Kasumi-1 (cell line): ENCODE results near the gene STIM2.

Experiments
- DNase-seq, 2 experiments: peaks; one replicate each; lab custom pipeline; 2025; lab: John Stamatoyannopoulos, UW

STIM2 gene

GRCh38 chr4:26900765-26901164 is 40.1 kb downstream of the STIM2 start:
- peak in 1 of 2 experiments; percentile 20 for DNase-seq

DNA sequence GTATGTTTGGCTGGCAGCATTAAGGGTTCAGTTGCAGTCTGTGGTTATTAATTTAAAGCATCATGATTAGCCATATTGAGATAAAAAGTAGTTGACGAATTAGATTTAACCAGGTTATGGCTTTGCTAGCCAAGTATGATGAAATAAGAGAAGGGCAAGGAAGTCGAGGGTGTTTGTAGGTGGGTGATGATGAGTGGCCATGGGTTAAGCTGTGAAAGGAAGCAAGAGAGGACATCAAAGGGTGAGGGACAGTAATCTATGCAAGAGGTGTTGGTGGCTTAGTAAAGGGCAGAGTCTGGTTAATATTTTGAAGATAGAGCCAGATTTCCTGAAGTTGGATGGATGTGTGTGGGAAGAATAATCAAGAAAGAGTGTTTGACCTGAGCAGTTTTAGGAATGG is 44.5 kb downstream of the STIM2 start:
- DNase-seq, result no peak

- no peak for DNase-seq
These were observed 47.3 kb downstream of the STIM2 start for GRCh38 chr4:26907731-26908599.

DNA sequence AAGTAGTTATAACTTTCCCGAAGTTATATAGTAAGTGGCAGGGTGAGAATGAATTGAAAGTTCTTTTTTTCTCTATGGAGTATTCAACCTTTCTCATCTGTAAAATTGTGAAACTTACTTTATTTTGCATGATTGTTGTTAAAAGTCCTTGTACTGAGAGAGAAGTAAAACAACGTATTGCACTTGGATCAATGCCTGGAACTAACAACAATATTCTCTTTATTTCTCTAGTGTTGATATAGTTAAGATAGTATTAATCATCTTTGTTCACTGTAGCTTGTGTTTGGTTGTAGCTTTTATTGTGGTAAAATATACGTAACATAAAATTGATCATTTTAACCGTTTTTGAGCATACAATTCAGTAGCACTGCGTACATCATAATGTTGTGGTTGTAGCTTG is 48.7 kb downstream of the STIM2 start:
- no peak for DNase-seq

DNA sequence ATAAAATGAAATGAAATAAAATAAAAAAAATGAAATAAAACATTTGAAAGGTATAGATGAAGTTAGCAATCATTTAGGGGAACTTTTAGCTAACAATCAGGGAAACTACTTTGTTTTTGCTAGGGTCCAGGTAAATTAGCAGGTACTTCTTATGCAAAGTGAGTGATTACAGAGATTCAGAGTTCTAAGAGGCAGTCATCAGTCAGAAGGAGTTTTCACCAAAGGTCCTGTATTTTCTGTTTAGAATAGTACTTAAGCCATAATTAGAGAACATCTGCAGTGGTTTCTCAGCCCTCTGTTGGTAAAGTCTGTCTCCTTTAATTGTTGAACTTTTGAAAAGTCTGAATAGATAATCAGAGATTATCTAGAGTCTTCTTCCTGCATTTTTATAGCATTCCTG is 50.6 kb downstream of the STIM2 start:
- DNase-seq, result no peak

GRCh38 chr4:26912069-26912468 is 51.4 kb downstream of the STIM2 start:
- no peak for DNase-seq

DNA sequence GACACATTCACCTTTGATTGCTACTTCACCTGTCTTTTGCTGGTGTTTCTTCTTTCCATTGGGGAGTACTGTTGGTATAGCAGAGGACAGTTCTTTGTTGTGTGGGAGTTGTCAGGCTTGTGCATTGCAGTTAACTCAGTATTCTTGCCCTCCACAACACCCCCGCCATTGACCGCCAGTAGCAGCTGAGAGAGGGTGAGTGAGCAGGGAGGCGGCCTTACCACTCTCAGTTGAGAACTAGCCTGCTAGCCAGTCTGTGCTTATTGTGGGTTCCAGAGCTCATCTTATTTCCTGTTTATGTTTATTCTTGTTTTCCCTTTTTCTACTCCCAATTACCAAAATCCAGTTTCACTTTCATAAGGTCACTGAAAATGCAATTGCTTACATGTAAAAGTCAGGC is 52.2 kb downstream of the STIM2 start:
- no peak for DNase-seq

GRCh38 chr4:26916195-26916594 is 55.6 kb downstream of the STIM2 start:
- peak; percentile 48 to 53 for DNase-seq

DNA sequence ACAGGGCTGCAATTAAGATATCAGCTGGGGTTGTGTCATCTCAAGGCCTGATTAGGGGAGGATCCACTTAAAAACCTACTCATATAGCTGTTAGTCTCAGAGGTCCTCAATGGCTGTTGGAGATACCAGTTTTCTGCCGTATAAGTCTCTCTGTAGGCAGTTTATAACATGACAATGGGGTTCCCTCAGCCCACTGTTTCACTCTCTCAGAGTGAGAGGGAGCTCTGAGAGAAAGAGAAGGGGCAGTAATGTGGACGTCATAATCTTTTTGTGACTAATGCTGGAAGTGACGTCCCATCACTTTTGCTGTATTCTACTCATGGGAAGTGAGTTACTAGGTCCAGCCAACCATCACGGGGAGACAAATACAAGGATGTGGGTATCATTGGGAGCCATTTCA is 70.3 kb downstream of the STIM2 start:
- DNase-seq, result no peak

DNA sequence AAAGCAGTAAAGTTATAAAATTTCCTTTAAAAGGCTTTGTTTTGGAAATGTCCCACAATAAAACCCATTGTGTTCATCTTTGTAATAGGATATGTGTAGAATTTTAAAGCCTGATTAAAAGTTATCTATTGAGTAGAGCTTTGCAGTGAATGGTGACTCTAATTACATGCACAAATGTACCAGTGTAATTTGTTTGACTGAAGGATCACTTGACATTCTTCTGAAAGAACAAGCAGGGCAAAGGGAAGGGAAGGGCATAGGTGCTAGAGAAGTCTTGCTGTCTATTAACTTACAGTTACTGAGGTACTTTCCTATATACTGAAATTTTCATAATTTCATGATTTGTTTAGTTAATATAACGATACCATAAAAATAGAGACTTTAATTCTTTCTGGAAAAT is 70.8 kb downstream of the STIM2 start:
- no peak for DNase-seq

GRCh38 chr4:26931966-26932365 is 71.3 kb downstream of the STIM2 start:
- DNase-seq, result no peak

GRCh38 chr4:26935397-26935796 is 74.8 kb downstream of the STIM2 start:
- no peak for DNase-seq

- DNase-seq, result no peak
These were observed 75.8 kb downstream of the STIM2 start for GRCh38 chr4:26936284-26937065.

- peak; percentile 52 to 66 for DNase-seq
These were observed 76.5 kb downstream of the STIM2 start for GRCh38 chr4:26937139-26937538.

- DNase-seq, result no peak
These were observed 76.9 kb downstream of the STIM2 start for GRCh38 chr4:26937567-26937966.

DNA sequence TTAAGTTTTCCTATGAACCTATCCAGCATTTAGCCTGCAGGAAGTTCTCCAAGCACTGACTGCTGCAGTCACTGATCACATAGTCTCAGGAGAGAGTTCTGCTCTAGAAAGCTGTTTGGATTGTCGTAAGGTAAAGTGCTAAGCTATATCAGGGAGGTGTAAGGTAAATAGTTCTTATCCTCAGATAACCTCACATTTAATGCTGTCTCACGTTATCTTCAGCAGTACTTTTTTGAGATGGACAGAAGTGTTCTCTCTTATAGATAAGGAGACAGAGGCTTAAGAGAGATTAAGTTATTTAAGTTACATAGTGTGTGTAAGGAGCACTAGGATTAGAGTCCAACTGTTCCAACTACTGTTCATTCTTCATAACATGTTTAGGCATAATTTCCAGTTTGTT is 77.9 kb downstream of the STIM2 start:
- no peak for DNase-seq

DNA sequence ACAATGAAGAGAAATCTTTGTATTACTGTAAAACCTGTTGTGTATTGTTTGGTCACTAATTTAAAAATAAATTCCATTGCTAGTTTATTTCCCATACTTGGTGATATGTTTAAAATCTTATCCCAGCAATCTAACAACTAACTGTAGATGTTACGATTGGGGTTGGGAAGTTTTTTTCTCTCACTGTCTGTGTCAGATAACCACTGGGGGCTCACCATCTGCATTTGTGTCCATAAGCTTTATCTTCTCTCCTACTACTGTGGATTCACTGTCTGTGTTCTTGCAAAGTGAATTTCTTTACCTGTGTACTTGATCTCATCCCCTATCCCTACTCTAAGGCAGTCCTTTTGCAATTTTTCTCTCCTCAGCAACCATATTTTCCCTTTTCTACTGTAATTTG is 81.3 kb downstream of the STIM2 start:
- no peak for DNase-seq

DNA sequence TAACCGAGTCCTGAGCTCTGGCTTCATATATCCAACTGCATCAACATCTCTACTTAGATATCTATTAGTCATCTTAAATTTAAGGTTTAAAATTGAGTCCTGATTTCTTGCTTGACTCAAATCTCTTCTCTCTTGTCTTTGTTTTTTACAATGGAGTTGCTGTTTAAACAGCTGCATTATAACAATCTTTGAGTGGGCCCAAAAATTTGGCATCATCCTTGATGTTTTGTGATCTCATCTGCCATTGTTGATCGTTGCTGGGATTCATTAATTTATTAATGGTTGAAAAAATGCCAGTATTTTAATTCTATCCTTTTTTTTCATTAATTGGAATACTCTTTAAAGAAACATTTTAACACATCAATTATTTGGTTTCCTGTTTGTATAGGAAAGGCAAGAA is 82.2 kb downstream of the STIM2 start:
- no peak for DNase-seq

DNA sequence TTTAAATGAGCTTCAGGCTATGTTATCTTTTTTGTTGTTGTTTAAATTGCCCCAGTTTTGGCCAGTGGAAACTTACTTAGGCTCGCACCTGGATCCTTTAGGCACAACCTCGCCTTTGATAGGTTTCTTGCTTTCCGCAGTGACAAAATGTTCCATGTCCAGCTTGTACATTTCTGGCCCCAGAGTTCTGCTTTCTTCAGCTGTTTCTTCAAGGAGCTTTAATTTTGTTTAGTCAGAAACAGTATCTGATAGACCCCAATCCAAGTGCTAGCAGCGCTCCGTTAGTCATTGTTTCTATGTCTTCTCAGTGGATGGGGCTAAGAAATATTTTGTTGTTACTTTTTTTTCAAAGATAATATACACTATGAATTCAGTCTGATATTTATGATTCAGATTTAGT is 82.8 kb downstream of the STIM2 start:
- DNase-seq, result no peak

- DNase-seq, result no peak
These were observed 85.2 kb downstream of the STIM2 start for GRCh38 chr4:26945794-26946193.

DNA sequence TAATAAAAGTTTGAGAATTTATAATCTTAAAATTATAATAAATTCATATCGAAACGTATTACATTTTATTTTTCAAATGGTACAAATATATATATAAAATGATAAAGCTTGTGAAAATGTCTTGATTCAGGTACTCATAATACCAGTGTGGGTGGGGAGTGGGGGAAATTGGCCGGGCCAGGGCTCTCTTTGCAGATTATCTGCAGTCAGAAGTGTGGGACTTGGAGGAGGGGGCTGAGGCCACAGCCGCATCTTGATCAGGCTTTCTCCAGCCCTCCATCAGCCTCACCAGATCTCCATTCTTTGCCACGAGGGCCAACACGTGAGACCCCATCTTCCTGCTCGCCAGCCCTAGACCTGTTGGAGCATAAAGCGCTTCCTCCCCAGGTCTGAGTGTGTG is 86.7 kb downstream of the STIM2 start:
- DNase-seq, result no peak

GRCh38 chr4:26950446-26950845 is 89.8 kb downstream of the STIM2 start:
- DNase-seq, result no peak

DNA sequence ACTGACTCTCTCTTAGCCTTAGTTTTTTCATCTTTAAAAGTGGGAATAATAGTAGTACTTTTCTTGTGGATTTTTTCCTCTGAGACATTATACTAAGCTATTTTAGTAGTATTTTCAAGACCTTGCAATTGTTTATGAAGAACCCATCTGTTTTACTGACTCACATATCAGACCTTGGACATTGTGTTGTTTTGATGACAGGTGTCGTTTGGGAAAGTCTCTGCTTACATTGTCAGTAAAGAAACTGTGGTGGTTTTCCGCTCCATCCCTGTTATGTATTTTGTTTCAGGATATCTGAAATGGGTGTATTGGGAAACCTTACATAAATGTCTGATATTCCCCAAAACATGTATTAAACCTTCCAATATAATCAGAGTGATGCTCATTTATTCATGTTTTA is 92.2 kb downstream of the STIM2 start:
- no peak for DNase-seq
